ENCODE results near the gene CAPRIN1.

The CAPRIN1 gene

GRCh38 chr11:34027516-34028408 lies 23.8 kb upstream of the CAPRIN1 start:
- peaks cover 4% of the 10 kb centered on the region; the same call in 1 of the 2 replicates for H3K4me1 ChIP-seq (ENCODE audit: low read length)
- no peaks in the 10 kb centered on the region for H3K9me3 ChIP-seq (ENCODE audit: insufficient read depth, low read length)
- no peaks in the 10 kb centered on the region for H3K79me2 ChIP-seq (ENCODE audit: low read length)
- H2AFZ ChIP-seq (ENCODE audit: low read depth, low read length), result peak overlapping the region; percentile 56; the same call in 1 of the 2 replicates
- TF ChIP-seq, protein P1, sequence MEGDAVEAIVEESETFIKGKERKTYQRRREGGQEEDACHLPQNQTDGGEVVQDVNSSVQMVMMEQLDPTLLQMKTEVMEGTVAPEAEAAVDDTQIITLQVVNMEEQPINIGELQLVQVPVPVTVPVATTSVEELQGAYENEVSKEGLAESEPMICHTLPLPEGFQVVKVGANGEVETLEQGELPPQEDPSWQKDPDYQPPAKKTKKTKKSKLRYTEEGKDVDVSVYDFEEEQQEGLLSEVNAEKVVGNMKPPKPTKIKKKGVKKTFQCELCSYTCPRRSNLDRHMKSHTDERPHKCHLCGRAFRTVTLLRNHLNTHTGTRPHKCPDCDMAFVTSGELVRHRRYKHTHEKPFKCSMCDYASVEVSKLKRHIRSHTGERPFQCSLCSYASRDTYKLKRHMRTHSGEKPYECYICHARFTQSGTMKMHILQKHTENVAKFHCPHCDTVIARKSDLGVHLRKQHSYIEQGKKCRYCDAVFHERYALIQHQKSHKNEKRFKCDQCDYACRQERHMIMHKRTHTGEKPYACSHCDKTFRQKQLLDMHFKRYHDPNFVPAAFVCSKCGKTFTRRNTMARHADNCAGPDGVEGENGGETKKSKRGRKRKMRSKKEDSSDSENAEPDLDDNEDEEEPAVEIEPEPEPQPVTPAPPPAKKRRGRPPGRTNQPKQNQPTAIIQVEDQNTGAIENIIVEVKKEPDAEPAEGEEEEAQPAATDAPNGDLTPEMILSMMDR (IDR thresholded peaks at IDR 0.05; ENCODE audit: low read depth, low read length), result no peak
- no peak for TF ChIP-seq EZH2phosphoT487 (IDR thresholded peaks at IDR 0.05; ENCODE audit: low read depth)
- H3K36me3 ChIP-seq (replicated peaks; ENCODE audit: low read depth, low read length), result no peaks in the 10 kb centered on the region
- no peaks in the 10 kb centered on the region for H4K20me1 ChIP-seq (ENCODE audit: insufficient read depth, low read length)
- no peak overlapping the region for H3K9ac ChIP-seq (ENCODE audit: low read length)
- no peak overlapping the region for H3K4me3 ChIP-seq (ENCODE audit: low read length)
- no peak overlapping the region for H3K27ac ChIP-seq (ENCODE audit: low read length)
- H3K4me2 ChIP-seq (ENCODE audit: low read length), result peak overlapping the region; percentile 27; the same call in 1 of the 2 replicates
- no peaks in the 10 kb centered on the region for H3K27me3 ChIP-seq (ENCODE audit: low read depth, low read length)

DNA sequence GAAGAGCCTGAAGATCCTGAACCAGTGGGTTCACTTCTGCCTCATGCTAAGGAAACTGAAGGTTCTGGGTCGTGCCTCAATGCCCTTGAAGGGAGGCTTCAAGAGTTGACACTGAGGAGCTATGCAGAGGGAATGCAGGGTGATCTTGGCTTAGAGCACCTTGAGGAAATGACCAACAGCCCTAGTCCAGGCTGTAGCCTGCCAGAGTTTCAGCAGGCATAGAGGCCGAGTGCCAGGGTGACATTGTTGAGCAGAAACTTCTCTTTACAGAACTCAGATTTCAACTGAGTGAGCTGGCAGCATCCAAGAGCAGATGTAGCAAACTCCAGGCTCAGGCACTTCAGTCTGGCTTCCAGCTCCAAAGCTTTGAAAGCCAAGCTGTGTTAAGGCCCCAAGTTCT lies 23.1 kb upstream of the CAPRIN1 start:
- Histone ChIP-seq H3K9ac (ENCODE audit: low read length) (no peak overlapping the region), H4K20me1 (ENCODE audit: insufficient read depth, low read length) (no peaks in the 10 kb centered on the region), H2AFZ (ENCODE audit: low read depth, low read length) (peak overlapping the region; percentile 56; the same call in 1 of the 2 replicates), H3K4me3 (ENCODE audit: low read length) (no peak overlapping the region), H3K9me3 (ENCODE audit: insufficient read depth, low read length) (no peaks in the 10 kb centered on the region), H3K79me2 (ENCODE audit: low read length) (no peaks in the 10 kb centered on the region), H3K4me1 (ENCODE audit: low read length) (peaks cover 4% of the 10 kb centered on the region; the same call in 1 of the 2 replicates), H3K27ac (ENCODE audit: low read length) (no peak overlapping the region), H3K27me3 (ENCODE audit: low read depth, low read length) (no peaks in the 10 kb centered on the region), H3K4me2 (ENCODE audit: low read length) (no peak overlapping the region; the same call in 1 of the 2 replicates), H3K36me3 (replicated peaks; ENCODE audit: low read depth, low read length) (no peaks in the 10 kb centered on the region)
- TF ChIP-seq, protein P1 (IDR thresholded peaks at IDR 0.05; ENCODE audit: low read depth, low read length), result no peak
- no peak for TF ChIP-seq EZH2phosphoT487 (IDR thresholded peaks at IDR 0.05; ENCODE audit: low read depth)

DNA sequence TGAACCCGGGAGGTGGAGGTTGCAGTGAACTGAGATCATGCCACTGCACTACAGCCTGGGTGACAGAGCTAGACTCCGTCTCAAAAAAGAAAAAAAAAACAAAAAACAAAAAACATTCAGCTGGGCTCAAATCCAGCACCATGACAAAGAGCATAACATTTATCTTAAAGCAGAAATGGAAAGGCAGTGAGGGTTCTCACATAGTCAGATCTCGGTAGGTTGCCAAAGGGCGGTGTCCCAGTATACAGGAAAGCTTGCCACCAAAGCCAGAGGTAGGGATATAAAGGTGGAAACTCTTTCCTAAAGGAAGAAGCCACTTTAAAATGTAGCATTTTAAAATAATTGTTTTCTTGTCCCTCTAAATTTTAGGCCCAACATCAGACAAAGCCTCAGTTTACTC lies 22.4 kb upstream of the CAPRIN1 start:
- no peak overlapping the region for H3K27ac ChIP-seq (ENCODE audit: low read length)
- H3K79me2 ChIP-seq (ENCODE audit: low read length), result no peaks in the 10 kb centered on the region
- H3K4me1 ChIP-seq (ENCODE audit: low read length), result peaks cover 4% of the 10 kb centered on the region; the same call in 1 of the 2 replicates
- H3K27me3 ChIP-seq (ENCODE audit: low read depth, low read length), result no peaks in the 10 kb centered on the region
- no peak for TF ChIP-seq EZH2phosphoT487 (IDR thresholded peaks at IDR 0.05; ENCODE audit: low read depth)
- TF ChIP-seq, protein P1 (IDR thresholded peaks at IDR 0.05; ENCODE audit: low read depth, low read length), result no peak
- no peaks in the 10 kb centered on the region for H4K20me1 ChIP-seq (ENCODE audit: insufficient read depth, low read length)
- no peaks in the 10 kb centered on the region for H3K9me3 ChIP-seq (ENCODE audit: insufficient read depth, low read length)
- no peaks in the 10 kb centered on the region for H3K36me3 ChIP-seq (replicated peaks; ENCODE audit: low read depth, low read length)
- no peak overlapping the region for H3K9ac ChIP-seq (ENCODE audit: low read length)
- no peak overlapping the region for H3K4me2 ChIP-seq (ENCODE audit: low read length)
- no peak overlapping the region for H2AFZ ChIP-seq (ENCODE audit: low read depth, low read length)
- no peak overlapping the region for H3K4me3 ChIP-seq (ENCODE audit: low read length)

- Histone ChIP-seq H3K9ac (ENCODE audit: low read length) (no peak overlapping the region), H3K27me3 (ENCODE audit: low read depth, low read length) (no peaks in the 10 kb centered on the region), H4K20me1 (ENCODE audit: insufficient read depth, low read length) (no peaks in the 10 kb centered on the region), H3K79me2 (ENCODE audit: low read length) (no peaks in the 10 kb centered on the region), H3K9me3 (ENCODE audit: insufficient read depth, low read length) (no peaks in the 10 kb centered on the region), H3K36me3 (replicated peaks; ENCODE audit: low read depth, low read length) (no peaks in the 10 kb centered on the region), H3K27ac (ENCODE audit: low read length) (no peak overlapping the region), H3K4me2 (ENCODE audit: low read length) (no peak overlapping the region), H3K4me1 (ENCODE audit: low read length) (peaks cover 4% of the 10 kb centered on the region; the same call in 1 of the 2 replicates), H2AFZ (ENCODE audit: low read depth, low read length) (no peak overlapping the region), H3K4me3 (ENCODE audit: low read length) (no peak overlapping the region)
- TF ChIP-seq, protein P1 (IDR thresholded peaks at IDR 0.05; ENCODE audit: low read depth, low read length), result no peak
- TF ChIP-seq EZH2phosphoT487 (IDR thresholded peaks at IDR 0.05; ENCODE audit: low read depth), result no peak
Observed at GRCh38 chr11:34030382-34030781, 21.1 kb upstream of the CAPRIN1 start.

Measured in OCI-LY3 (cell line).